ENCODE measurements around the gene PIP5K1B.

The PIP5K1B gene

GRCh38 chr9:68869022-68869421 is 164.0 kb downstream of the PIP5K1B start:
- DNase-seq, result no peak

GRCh38 chr9:68870086-68870485 is 165.0 kb downstream of the PIP5K1B start:
- DNase-seq, result no peak

- DNase-seq, result no peak
Measured at GRCh38 chr9:68871236-68871635, 166.2 kb downstream of the PIP5K1B start.

- peak; percentile 14 to 59 for DNase-seq
Measured at GRCh38 chr9:68872026-68872501, 167.0 kb downstream of the PIP5K1B start.

- no peak for DNase-seq
Measured at GRCh38 chr9:68873179-68873578, 168.1 kb downstream of the PIP5K1B start.

GRCh38 chr9:68876273-68876672 is 171.2 kb downstream of the PIP5K1B start:
- no peak for DNase-seq

- DNase-seq, result no peak
Measured at GRCh38 chr9:68876681-68877080, 171.6 kb downstream of the PIP5K1B start.

GRCh38 chr9:68877219-68877618 is 172.2 kb downstream of the PIP5K1B start:
- no peak for DNase-seq

- no peak for DNase-seq
Measured at GRCh38 chr9:68878450-68878849, 173.4 kb downstream of the PIP5K1B start.

- DNase-seq, result no peak
Measured at GRCh38 chr9:68883224-68883623, 178.2 kb downstream of the PIP5K1B start.

- no peak for DNase-seq
Measured at GRCh38 chr9:68887232-68887631, 182.2 kb downstream of the PIP5K1B start.

GRCh38 chr9:68894502-68894901 is 189.5 kb downstream of the PIP5K1B start:
- no peak for DNase-seq

GRCh38 chr9:68895741-68896478 is 190.9 kb downstream of the PIP5K1B start:
- no peak for DNase-seq

GRCh38 chr9:68896486-68896885 is 191.4 kb downstream of the PIP5K1B start:
- DNase-seq, result no peak

GRCh38 chr9:68897577-68898145 is 192.6 kb downstream of the PIP5K1B start:
- no peak for DNase-seq

- no peak for DNase-seq
Measured at GRCh38 chr9:68898781-68899439, 193.9 kb downstream of the PIP5K1B start.

- DNase-seq, result no peak
Measured at GRCh38 chr9:68904454-68904853, 199.4 kb downstream of the PIP5K1B start.

- DNase-seq, result no peak
Measured at GRCh38 chr9:68905129-68905528, 200.1 kb downstream of the PIP5K1B start.

- no peak for DNase-seq
Measured at GRCh38 chr9:68907910-68908309, 202.9 kb downstream of the PIP5K1B start.

GRCh38 chr9:68912561-68912960 is 207.5 kb downstream of the PIP5K1B start:
- peak in 1 of 2 experiments; percentile 23 for DNase-seq

- peak; percentile 67 to 72 for DNase-seq
Measured at GRCh38 chr9:68913054-68913453, 208.0 kb downstream of the PIP5K1B start.

- no peak for DNase-seq
Measured at GRCh38 chr9:68914751-68915150, 209.7 kb downstream of the PIP5K1B start.

- DNase-seq, result no peak
Measured at GRCh38 chr9:68919661-68920060, 214.6 kb downstream of the PIP5K1B start.

- DNase-seq, result no peak
Measured at GRCh38 chr9:68920921-68921320, 215.9 kb downstream of the PIP5K1B start.

Measured in NCI-H526 (cell line).